GM19397 (cell line): Measurements from ENCODE around the gene SMIM3.
"Not testable (repeated sequence)": the region's sequence is repeated elsewhere in the genome, so short reads cannot be mapped to it uniquely, and the experiment has no call there.

Source experiments
- ATAC-seq: cut with Tn5 transposase; IDR thresholded peaks from one replicate; pipeline ENCODE4 v1.9.1; 2021; ENCODE audit warnings: mild to moderate bottlenecking, moderate library complexity; ENCODE audit not compliant: unreplicated experiment

Gene SMIM3, protein sequence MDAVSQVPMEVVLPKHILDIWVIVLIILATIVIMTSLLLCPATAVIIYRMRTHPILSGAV

DNA sequence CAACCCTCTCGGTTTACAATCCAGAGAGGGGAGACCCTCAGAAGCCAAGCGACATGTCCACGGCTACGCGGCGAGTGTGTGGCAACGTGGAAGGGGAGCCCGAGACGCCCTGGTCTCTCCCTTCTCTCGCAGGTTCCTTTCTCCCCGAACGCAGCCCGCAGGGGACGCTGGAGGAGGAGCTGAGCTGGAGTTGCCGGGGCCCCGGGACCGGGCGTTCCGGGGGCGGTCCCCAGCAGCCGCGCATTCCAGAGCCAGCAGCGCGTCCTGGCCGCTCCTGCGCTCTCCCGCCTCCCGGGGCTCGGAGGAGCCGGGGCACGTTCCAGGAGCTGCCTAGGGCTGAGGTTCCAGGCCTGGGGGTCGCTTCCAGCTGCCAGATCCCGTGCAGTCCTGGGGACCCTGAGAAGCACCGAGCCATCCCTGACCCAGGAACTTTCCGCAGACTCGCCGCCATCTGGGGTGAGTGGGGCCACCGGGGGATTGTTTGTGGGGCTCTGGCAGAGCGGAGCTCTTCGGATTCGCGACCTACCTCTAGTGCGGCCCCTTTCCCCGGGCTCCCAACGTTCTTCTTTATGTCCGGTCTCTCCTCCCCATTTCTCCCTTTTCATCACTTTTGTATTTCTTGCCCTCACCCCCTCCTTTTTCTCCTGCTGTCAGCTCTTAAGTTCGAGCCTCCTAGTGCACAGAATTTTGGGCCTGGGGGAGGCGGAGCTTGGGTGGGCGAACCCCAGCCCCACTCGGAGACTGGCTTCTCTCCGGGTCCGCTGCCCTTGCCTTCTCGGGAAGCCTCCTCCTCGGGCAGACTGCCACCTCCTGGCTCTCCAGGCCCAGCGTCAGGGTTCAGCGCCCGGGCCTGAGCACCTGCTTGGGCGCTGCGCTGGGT is at the start of gene SMIM3:
Gene SMIM3, plus strand, starts transcription at position 241 of the 880 bp plus-strand sequence. CDS start 16,684 bp downstream, outside the sequence.
- no peak for ATAC-seq

DNA sequence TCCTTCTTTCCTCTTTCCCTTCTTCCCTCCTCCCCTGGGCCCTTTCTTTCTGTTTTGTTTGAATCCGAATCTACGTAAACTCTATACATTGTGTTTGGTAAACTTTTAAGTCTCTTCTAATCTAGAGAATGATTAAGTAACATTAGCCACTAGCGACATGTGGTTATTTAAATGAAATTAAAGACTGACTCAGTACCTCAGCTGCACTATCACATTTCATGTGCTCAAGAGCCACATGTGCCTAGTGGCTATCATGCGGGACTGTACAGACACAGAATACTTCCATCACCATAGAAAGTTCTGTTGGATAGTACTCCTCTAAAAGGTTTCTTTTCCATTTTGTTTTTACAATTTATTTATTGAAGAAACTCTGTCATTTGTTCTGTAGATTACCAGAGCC is 48.7 kb upstream of the SMIM3 start:
- ATAC-seq, result no peak

GRCh38 chr5:150731669-150732242 is 46.8 kb upstream of the SMIM3 start:
- no peak for ATAC-seq

DNA sequence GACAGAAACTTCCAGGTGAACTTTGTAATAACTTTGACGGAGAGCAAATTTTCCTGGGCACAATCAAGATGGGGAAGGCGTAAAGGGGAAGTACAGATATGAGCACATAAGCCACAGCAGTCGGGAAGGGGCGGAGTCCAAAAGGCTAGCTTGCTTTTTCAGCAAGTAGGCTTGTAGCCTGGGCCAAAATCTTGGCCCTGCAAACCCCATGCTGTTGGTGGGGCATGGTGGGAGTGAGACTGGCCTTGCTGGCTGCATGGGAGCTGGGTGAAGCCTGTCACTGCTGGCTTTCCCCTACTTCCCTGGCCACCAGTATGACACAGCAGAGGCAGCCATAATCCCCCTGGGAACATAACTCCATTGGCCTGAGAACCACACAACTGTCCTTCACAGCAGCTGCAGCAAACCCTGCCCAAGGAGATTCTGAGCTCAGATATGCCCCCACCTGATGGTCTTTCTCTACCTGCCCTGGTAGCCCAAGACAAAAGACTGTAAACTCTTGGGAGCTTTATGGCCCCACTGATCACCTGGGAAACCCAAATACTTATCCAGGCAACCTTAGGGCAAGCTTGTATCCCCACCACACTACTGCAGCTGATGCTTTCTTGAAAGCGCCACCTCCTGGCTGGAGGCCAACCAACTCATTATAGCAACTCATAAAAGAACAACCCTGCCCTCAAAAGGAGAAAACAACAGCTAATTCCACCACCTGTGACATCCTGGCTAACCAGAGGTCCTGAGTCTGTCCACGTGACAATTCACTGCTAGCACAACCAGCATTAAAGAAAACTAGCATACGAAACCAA is 43.8 kb upstream of the SMIM3 start:
- ATAC-seq, result peak; percentile 72

DNA sequence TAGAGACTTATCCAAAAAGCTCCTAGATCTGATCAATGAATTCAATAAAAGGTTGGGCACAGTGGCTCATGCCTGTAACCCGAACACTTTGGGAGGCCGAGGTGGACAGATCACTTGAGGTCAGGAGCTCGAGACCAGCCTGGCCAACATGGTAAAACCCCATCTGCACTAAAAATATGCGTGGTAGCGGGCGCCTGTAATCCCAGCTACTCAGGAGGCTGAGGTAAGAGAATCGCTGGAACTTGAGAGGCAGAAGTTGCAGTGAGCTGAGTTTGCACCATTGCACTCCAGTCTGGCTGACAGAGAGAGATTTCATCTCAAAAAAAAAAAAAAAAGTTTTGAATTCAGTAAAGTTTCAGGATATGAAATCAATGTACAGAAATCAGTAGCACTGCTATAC is 39.7 kb upstream of the SMIM3 start:
- no peak for ATAC-seq

DNA sequence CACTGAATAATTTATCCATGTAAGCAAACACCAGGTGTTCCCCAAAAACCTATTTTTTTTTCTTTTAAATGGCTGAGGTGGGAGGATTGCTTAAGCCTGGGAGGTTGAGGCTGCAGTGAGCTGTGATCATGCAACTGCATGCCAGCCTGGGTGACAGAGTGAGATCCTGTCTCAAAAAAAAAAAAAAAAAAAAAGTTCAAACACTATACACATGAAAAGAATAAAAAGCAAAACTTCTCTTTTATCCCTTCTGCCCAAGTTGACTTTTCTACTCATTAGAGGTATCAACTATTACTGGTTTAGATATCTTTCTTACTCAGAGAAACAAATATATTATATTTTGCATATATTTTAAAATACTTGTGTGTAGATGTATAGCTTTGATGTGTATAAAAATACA is 37.6 kb upstream of the SMIM3 start:
- no peak for ATAC-seq

- ATAC-seq, result not testable (repeated sequence)
Measured at GRCh38 chr5:150742455-150743141, 36.0 kb upstream of the SMIM3 start.

DNA sequence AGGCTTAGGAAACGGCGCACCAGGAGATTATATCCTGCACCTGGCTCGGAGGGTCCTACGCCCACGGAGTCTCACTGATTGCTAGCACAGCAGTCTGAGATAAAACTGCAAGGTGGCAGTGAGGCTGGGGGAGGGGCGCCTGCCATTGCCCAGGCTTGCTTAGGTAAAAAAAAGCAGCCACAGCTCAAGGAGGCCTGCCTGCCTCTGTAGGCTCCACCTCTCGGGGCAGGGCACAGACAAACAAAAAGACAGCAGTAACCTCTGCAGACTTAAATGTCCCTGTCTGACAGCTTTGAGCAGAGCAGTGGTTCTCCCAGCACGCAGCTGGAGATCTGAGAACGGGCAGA is 35.4 kb upstream of the SMIM3 start:
- ATAC-seq, result not testable (repeated sequence)

GRCh38 chr5:150750469-150750868 is 28.1 kb upstream of the SMIM3 start:
- no peak for ATAC-seq

DNA sequence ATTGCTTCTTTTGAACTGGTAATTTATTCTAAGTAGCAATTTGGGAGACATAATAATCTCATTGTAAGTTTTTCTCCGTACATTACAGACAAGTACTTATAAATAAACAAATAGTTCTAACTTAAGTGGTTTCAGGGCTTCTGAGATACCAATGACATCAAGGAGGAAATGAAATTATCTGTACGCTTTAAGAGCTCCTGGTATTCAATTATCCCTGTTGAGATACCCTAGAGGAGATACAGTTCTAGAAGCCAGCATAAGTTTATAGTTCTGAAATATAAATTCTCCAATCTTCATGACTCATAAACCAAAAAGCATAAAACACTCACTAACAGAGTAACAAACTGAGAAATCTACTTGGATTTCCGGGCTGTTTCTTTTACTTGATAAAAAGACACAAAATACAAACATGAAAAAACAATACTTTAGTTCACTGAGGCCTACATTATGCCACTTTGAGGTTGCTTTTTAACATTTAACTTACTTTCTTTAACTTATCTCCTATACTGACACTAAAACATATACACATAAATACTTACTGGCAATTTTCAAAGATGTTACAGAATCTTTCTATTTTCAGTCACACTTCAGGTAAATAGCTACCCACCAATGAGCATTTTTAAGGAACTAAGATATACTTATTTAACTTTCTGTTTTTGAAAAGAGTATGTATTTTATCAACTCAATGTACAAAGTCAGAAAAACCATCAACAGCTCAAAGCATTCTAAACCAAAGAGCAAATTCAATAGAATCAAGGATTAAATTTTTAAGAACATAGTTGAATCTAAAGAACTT is 27.3 kb upstream of the SMIM3 start:
- ATAC-seq, result no peak

- no peak for ATAC-seq
Measured at GRCh38 chr5:150753463-150753862, 25.1 kb upstream of the SMIM3 start.

DNA sequence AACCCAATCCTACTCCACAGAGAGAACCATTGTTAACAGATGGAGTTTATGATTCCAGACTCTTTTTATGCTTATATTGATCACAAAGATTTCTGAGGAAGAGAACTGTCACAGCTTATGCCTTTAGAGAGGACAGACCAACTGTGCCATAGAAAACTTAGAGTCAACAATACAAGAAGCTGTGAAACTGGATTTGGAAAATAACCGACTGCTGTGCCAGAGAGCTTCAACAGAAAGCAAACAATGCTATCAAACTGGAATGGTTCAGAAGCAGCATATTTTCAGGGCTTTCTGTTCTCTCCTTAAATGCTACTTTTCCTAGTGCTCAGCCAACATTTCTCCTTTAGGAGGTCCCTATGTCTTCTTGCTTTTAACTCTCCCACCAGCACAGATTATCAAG is 24.7 kb upstream of the SMIM3 start:
- no peak for ATAC-seq

DNA sequence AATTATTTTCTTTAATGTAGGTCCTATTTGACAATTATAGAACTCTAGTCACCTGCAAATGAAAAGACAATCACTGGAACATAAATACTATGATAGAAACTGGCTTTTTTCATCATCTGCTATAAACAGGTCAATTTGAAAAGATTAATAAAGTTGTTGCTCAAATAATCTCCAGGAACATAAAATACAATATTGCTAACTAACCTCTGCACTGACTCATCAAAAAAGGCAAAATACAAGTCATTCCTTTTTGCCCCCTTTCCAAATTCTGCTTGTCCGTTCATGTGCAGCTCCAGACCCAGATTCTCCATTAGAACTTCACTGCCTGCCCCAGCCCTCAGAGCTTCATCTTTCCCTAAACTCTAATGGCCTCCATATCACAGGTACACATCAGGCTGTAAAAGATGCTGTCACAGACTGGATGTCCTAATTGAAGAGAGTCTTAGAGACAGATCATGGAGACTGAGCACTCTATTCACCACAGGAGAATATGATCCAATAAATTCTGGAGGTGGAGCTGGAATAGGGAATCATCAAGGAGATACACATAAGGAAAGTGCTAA is 21.4 kb upstream of the SMIM3 start:
- ATAC-seq, result no peak

- peak; percentile 20 for ATAC-seq
Measured at GRCh38 chr5:150758203-150758530, 20.4 kb upstream of the SMIM3 start.

DNA sequence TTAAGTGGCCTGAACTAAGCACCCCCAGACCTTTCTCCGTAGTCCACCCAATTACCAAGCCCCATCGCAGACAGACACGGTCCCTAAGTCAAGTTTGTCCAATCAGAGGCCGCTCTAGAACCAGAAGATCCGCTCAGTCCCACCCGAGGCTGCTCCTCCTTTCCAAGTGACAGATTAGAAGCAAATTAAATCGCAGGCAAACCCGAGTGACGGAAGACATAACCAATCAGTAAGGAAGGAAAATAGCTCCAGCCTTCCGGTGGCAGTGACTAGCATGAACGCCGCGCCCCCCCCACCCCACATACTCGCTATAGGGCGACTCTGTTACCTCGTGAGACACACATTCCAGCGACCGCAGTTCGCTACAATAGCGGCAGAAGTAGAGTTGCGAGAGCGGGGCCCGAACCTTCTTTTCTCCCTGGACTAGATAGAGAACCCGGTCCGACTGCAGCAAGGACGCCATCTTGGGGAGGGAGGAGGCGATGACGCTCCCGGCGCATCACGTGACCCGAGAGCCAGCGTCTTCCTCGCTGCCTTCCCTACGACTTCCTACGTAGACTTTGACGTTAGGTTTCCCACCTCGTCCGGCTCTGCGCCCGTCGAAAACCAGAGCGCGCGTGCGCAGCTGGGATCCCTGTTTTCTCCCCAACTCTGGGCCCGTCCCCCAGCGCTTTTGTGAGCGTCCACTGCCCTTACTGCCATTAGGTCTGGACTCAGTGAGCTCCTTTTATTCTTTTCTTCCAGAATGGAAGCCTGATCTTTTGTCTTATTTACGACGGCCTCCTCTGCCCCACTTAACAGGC is 19.8 kb upstream of the SMIM3 start, which contains the start of gene DCTN4:
Gene DCTN4, minus strand, starts transcription at position 487 of the 803 bp plus-strand sequence. Its CDS starts 24 bp downstream, at position 463.
- peak; percentile 94 for ATAC-seq

DNA sequence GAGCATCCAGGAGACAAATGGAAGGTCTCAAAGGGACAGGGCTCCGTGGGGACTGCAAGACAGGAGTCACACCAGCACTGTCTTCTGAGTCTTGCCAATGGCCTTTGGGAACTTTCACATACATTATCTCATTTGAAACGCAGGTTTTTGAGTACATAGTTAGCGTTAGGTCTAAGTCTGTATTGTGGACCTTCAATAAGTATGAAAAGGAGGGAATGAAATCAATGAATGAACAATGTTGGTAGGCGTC is 19.3 kb upstream of the SMIM3 start:
- ATAC-seq, result no peak

- ATAC-seq, result no peak
Measured at GRCh38 chr5:150762211-150762610, 16.3 kb upstream of the SMIM3 start.

DNA sequence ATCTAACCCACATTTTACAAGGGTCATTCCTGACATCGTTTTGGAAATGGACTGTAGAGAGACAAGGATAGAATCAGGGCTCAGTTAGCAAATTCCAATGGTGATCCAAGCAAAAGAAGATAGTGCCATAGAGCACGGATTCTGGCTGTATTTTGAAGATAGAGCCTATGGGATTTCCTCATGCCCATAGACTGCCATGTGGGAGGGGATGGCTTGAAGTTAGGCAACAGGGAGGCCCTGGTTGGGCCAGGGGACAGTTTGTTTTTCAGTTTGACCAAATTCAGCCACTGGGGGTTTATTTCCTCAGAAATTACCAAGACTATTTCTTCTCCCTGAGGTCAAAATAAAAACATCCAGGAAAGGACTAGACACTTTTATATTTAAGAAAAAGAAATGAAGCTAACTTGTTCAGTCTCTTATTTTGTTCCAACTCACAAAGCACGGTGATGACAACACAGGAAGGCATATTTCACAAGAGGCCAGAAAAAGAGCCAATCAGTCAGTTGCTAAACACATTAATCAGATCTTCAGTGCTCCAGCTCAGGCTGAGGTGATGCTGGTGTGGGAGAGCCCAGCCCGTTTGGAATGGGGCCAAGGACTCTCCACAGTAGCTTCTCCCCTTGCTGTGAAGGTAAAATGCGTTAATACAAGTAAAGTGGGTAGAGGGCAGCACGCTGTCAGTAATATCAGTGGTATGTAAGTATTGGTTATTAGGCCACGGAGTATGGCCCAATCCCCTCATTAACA is 15.4 kb upstream of the SMIM3 start:
- ATAC-seq, result no peak

DNA sequence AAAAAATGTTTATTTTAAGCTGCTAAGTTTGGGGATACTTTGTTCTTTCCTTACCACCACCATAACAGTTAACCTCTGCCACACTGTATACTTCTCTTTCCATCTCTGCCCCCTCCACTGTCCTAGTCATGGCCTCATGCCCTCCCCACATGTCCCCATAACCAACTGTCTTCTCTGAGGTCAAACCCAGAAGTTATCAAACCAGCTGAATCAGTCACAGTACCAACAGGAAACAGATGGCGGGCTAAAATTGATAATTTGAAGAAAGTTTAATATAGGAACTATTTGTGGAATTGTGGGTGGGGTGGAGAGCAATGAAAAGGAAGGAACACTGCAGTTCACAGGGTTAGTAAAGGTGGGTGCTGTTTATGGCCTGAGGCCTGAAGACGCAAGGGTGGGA is 14.0 kb upstream of the SMIM3 start:
- no peak for ATAC-seq
